Naive thymus-derived CD8-positive, alpha-beta T cell (primary cell): ENCODE data around the gene NRXN3. TPM values are rescaled to one million over a fixed set of nuclear protein-coding genes. Genes with fewer than 3 reads are reported as not detected.

Source experiments
- ATAC-seq, 2 donors: fragments of 150-1000 bp; cut with Tn5 transposase in 1 of 2; sonication (Bioruptor Pico), chemical (Tn5 transposase) in 1 of 2; 1 replicate in 1 of 2; 2 replicates in 1 of 2; pipeline ENCODE4 v1.10.0; 2021; ENCODE audit warnings: mild to moderate bottlenecking in 2 of 2, moderate library complexity in 2 of 2
- POLR2A ChIA-PET: fragments of 350-600 bp; sonication (Branson Sonifier 250); formaldehyde crosslinking; loops from one replicate; lab custom pipeline; 2021; ENCODE audit warnings: antibody characterized with exemption; lab: Charles Lee
- DNase-seq, 10 donors: peaks; one replicate each; pipeline versions ENCODE4 v3.0.0 to v3.0.0-alpha.2; 2020 to 2022
- H3K27ac Mint-ChIP-seq, 10 donors: one replicate each; pipeline ENCODE4 v1.8.0; 2020 to 2022; ENCODE audit warnings: mild to moderate bottlenecking in 10 of 10, mixed read lengths in 10 of 10, moderate library complexity in 4 of 10, inconsistent platforms in 1 of 10
- H3K27me3 Mint-ChIP-seq, 5 donors: one replicate each; pipeline ENCODE4 v1.8.0; 2021 to 2022; ENCODE audit warnings: mixed read lengths in 5 of 5
- H3K36me3 Mint-ChIP-seq, 3 donors: one replicate each; pipeline ENCODE4 v1.8.0; 2020 to 2022; ENCODE audit warnings: mixed read lengths in 3 of 3, mild to moderate bottlenecking in 2 of 3, inconsistent platforms in 1 of 3
- H3K4me1 Mint-ChIP-seq, 4 donors: one replicate each; pipeline ENCODE4 v1.8.0; 2021 to 2022; ENCODE audit warnings: mixed read lengths in 4 of 4
- H3K4me3 Mint-ChIP-seq, 10 donors: one replicate each; pipeline ENCODE4 v1.8.0; 2020 to 2022; ENCODE audit warnings: mild to moderate bottlenecking in 10 of 10, mixed read lengths in 10 of 10, moderate library complexity in 6 of 10, inconsistent platforms in 1 of 10
- H3K9me3 Mint-ChIP-seq, 9 donors: one replicate each; pipeline ENCODE4 v1.8.0; 2020 to 2022; ENCODE audit warnings: mixed read lengths in 9 of 9, mild to moderate bottlenecking in 3 of 9, inconsistent platforms in 1 of 9, moderate library complexity in 1 of 9
- polyA plus RNA-seq, 3 donors: library from polyadenylated mRNA; unstranded; fragments of 300-500 nt; fragmentation: Illumina TruSeq; gene quantifications; one replicate each; pipeline ENCODE4 v1.2.3, GENCODE V29; 2021
- total RNA-seq, 8 experiments: library from RNA in 2 of 8; stranded (reverse) in 2 of 8; gene quantifications; one replicate each; pipeline ENCODE4 v1.2.3 and lab custom pipeline; 2021 to 2026

The NRXN3 gene
- total and polyA plus RNA-seq, 5 experiments from 2014 or later: not detected

GRCh38 chr14:78631551-78631950 lies 461.4 kb downstream of the NRXN3 start:
- H3K27me3 Mint-ChIP-seq: peaks cover 1 to 25% (median 3%) of the 10 kb centered on the region in 5 donors
- ATAC-seq (no peak), DNase-seq (no peak)
- H3K9me3 Mint-ChIP-seq: peaks cover 0 to 6% (median 2%) of the 10 kb centered on the region in 9 donors
- H3K27ac Mint-ChIP-seq: no peak overlapping the region
- POLR2A ChIA-PET: no interaction called here
- H3K4me3 Mint-ChIP-seq: no peak overlapping the region
- no peaks in the 10 kb centered on the region for H3K36me3 Mint-ChIP-seq
- no peaks in the 10 kb centered on the region for H3K4me1 Mint-ChIP-seq

- peaks cover 0 to 16% (median 2%) of the 10 kb centered on the region in 9 donors for H3K9me3 Mint-ChIP-seq
- no peaks in the 10 kb centered on the region for H3K36me3 Mint-ChIP-seq
- ATAC-seq: no peak
- H3K4me3 Mint-ChIP-seq: no peak overlapping the region
- DNase-seq: no peak
- H3K27me3 Mint-ChIP-seq: peaks cover 3 to 44% (median 4%) of the 10 kb centered on the region in 5 donors
- POLR2A ChIA-PET: no interaction called here
- no peak overlapping the region for H3K27ac Mint-ChIP-seq
- no peaks in the 10 kb centered on the region for H3K4me1 Mint-ChIP-seq
Observed at GRCh38 chr14:78633752-78634151, 463.6 kb downstream of the NRXN3 start.

GRCh38 chr14:78637489-78637888 lies 467.3 kb downstream of the NRXN3 start:
- POLR2A ChIA-PET: no interaction called here
- Mint-ChIP-seq H3K27me3 (peaks cover 4 to 38% (median 7%) of the 10 kb centered on the region in 5 donors), H3K4me1 (no peaks in the 10 kb centered on the region), H3K36me3 (no peaks in the 10 kb centered on the region), H3K4me3 (no peak overlapping the region), H3K27ac (no peak overlapping the region), H3K9me3 (peaks cover 0 to 16% (median 0%) of the 10 kb centered on the region in 9 donors)
- DNase-seq (no peak), ATAC-seq (no peak)

DNA sequence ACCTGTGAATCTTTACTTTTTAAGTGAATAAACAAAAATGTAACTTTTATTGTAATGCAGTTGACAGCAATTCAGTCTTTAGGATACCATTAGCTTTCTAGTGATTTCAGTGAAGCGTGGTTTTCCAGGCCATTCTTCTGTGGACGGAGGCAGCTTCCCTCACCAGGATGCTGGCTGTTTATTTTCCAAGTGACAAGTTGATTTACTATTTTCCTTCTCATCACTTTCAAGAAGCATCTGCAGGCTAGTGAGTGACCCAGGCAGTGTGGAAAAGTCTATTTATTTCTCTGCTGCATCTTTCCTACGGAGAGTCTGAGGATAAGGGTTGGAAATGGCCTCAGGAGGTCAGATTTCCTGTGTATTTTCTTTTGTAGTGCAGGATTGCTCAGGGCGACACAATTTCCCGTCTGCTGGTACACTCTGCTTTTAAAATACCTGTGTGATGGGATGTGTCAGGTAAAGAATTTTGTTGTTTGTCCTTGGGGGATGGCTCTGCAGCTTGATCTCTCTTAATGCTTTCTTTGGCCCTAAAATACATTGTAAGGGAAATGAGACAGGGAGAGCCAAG lies 467.8 kb downstream of the NRXN3 start:
- POLR2A ChIA-PET: no interaction called here
- no peak overlapping the region for H3K4me3 Mint-ChIP-seq
- H3K27ac Mint-ChIP-seq: no peak overlapping the region
- DNase-seq: no peak
- H3K27me3 Mint-ChIP-seq: peaks cover 5 to 43% (median 7%) of the 10 kb centered on the region in 5 donors
- no peak for ATAC-seq
- no peaks in the 10 kb centered on the region for H3K36me3 Mint-ChIP-seq
- no peaks in the 10 kb centered on the region for H3K4me1 Mint-ChIP-seq
- peaks cover 0 to 16% (median 0%) of the 10 kb centered on the region in 9 donors for H3K9me3 Mint-ChIP-seq

GRCh38 chr14:78638926-78639325 lies 468.8 kb downstream of the NRXN3 start:
- DNase-seq (no peak), ATAC-seq (no peak)
- Mint-ChIP-seq H3K27me3 (peaks cover 4 to 46% (median 7%) of the 10 kb centered on the region in 5 donors), H3K36me3 (no peaks in the 10 kb centered on the region), H3K4me1 (no peaks in the 10 kb centered on the region), H3K27ac (no peak overlapping the region), H3K9me3 (peaks cover 0 to 16% (median 0%) of the 10 kb centered on the region in 9 donors), H3K4me3 (no peak overlapping the region)
- POLR2A ChIA-PET: no interaction called here

DNA sequence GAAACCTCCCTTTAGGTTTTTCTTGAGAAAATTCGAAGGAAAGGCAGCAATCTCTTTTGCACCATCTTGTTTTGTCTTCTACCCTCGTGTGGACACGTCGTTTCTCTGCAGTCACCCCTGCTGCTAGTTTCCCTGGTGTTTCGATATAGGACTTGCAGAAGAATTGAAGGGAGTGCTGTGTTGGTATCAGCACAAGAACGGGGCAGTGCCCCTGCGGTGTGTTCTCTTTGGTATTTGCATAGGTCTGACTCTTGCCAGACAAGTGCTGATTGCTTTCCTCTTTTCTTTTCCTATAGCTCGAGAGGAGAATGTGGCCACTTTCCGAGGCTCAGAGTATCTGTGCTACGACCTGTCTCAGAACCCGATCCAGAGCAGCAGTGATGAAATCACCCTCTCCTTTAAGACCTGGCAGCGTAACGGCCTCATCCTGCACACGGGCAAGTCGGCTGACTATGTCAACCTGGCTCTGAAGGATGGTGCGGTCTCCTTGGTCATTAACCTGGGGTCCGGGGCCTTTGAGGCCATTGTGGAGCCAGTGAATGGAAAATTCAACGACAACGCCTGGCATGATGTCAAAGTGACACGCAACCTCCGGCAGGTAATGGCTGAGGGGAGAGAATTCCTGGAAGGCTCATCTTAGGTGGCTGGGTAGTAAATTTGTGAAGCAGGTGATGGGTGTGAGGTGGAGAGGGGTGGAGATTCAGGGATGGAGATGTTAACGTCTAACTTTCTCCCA lies 474.8 kb downstream of the NRXN3 start:
- Mint-ChIP-seq H3K36me3 (no peaks in the 10 kb centered on the region), H3K4me3 (no peak overlapping the region)

DNA sequence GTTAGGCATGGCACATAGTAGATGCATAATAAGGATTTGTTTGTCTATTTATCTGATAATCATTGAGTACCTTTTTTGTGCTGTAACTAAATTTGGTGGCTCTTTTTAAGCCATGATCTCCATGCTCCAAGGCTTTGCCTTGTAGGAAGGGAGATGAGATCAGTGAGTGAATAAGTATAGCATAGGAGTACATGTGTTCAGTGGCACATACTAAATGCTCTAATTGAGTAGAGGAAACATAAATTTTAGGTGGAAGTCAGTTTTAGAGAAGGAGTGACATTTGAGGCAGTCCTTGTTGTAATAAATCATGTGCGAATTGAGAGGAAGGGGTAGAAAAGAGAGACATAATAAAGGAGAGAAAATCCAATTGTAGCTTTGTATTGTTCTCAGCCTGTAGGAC lies 482.6 kb downstream of the NRXN3 start:
- DNase-seq: no peak
- Mint-ChIP-seq H3K9me3 (peaks cover 0 to 15% (median 4%) of the 10 kb centered on the region in 9 donors), H3K4me3 (no peak overlapping the region), H3K36me3 (no peaks in the 10 kb centered on the region), H3K27ac (no peak overlapping the region), H3K4me1 (peaks cover 0 to 3% (median 0%) of the 10 kb centered on the region in 4 donors), H3K27me3 (peaks cover 5 to 58% (median 15%) of the 10 kb centered on the region in 5 donors)
- POLR2A ChIA-PET: interaction anchor here (0.6 kb wide), 1 partner anchor 9 kb away, joined by 3 read pairs; no protein-coding TSS in a partner anchor
- ATAC-seq: no peak

More for the DNA sequence above, 474.8 kb downstream of the NRXN3 start:
- POLR2A ChIA-PET: no interaction called here
- H3K27ac Mint-ChIP-seq: no peak overlapping the region
- H3K27me3 Mint-ChIP-seq: peaks cover 5 to 19% (median 6%) of the 10 kb centered on the region in 5 donors
- DNase-seq (no peak), ATAC-seq (no peak)
- peaks cover 0 to 9% (median 4%) of the 10 kb centered on the region in 9 donors for H3K9me3 Mint-ChIP-seq
- peaks cover 0 to 3% (median 0%) of the 10 kb centered on the region in 4 donors for H3K4me1 Mint-ChIP-seq

DNA sequence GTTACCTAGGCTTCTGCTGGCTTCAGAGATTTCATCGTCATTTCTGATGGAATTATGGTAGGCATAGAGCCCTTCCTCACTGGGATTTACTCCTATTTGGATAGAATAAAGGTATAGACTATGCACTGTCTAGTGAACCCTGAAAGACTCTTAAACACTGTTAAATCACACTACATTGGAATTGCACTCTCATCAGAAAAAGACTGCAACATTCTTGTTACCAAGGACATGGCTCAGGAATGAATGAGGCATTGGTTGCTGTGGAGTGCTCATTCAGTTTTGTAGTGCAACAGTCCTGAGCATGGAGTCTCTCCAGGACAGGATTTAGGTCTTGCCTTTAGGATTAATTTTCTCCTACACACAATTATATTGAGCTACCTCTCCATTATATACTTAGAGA lies 483.0 kb downstream of the NRXN3 start:
- Mint-ChIP-seq H3K36me3 (no peaks in the 10 kb centered on the region), H3K4me3 (no peak overlapping the region), H3K9me3 (peaks cover 0 to 20% (median 6%) of the 10 kb centered on the region in 9 donors), H3K4me1 (peaks cover 0 to 3% (median 0%) of the 10 kb centered on the region in 4 donors), H3K27me3 (peaks cover 5 to 58% (median 15%) of the 10 kb centered on the region in 5 donors), H3K27ac (no peak overlapping the region)
- ATAC-seq (no peak), DNase-seq (no peak)
- POLR2A ChIA-PET: interaction anchor here (0.6 kb wide), 1 partner anchor 9 kb away, joined by 3 read pairs; no protein-coding TSS in a partner anchor

DNA sequence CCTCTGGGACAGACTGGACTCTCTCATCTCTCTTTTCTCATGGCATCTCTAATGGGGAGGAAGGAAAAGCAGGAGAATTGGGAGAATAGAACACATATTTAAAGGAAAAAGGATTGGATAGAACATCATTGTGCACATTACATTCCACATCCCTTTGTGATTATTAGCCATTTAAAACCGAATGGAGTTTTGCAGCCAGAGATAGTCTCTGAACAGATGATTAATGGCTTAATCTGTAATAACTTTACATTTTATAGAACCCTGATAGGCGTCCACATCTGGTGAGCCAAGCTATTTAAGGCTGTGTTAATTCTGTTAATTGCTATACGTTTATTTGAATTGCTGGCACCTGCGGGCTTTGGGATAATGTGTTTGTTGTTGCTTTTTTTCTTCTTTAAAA lies 487.3 kb downstream of the NRXN3 start:
- POLR2A ChIA-PET: no interaction called here
- Mint-ChIP-seq H3K36me3 (no peaks in the 10 kb centered on the region), H3K9me3 (peaks cover 0 to 21% (median 2%) of the 10 kb centered on the region in 9 donors), H3K4me1 (no peaks in the 10 kb centered on the region), H3K27ac (no peak overlapping the region), H3K4me3 (no peak overlapping the region), H3K27me3 (peaks cover 3 to 29% (median 5%) of the 10 kb centered on the region in 5 donors)
- DNase-seq: no peak
- no peak for ATAC-seq

- POLR2A ChIA-PET: no interaction called here
- Mint-ChIP-seq H3K4me1 (no peaks in the 10 kb centered on the region), H3K36me3 (peaks cover 0 to 5% (median 0%) of the 10 kb centered on the region in 3 donors), H3K4me3 (no peak overlapping the region), H3K27ac (no peak overlapping the region), H3K27me3 (peaks cover 0 to 4% (median 0%) of the 10 kb centered on the region in 5 donors), H3K9me3 (peaks cover 0 to 10% (median 0%) of the 10 kb centered on the region in 9 donors)
- DNase-seq (no peak), ATAC-seq (no peak)
Observed at GRCh38 chr14:78664841-78665240, 494.7 kb downstream of the NRXN3 start.

DNA sequence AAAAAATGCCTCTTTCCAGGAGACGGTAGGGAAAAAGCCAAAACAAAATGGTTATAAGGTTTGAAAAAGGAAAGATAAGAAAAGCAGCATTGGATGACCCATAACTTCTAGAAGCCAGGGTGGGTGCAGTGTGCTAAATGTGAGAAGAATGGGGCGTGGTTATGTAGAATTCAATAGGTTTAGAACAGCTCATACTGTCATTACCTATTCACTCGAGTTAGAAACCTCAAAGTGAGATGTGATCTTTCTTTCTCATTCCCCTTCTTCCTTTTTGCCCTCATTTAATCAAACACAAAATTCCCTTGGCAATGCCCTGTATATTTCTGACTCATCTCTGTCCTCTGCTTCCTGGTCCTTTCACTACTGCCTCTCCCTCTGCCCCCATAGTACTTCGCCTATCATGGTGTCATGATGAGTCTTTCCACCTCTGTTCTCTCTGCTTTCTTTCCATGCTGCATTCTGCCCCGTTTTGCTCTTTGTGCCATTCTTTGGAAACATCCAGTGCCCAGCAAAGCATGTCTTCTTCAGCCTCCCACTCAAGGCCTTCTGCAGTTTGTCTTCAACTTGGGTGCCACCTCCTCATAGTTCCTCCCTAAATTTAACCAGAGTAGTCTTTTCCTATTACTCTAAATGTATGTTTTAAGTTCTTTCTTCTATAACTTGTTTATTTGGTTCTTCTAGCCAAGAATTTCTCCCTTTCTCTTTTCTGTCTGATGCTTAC lies 496.3 kb downstream of the NRXN3 start:
- Mint-ChIP-seq H3K36me3 (peaks cover 0 to 5% (median 0%) of the 10 kb centered on the region in 3 donors), H3K27me3 (peaks cover 0 to 15% (median 2%) of the 10 kb centered on the region in 5 donors), H3K4me3 (no peak overlapping the region), H3K4me1 (no peaks in the 10 kb centered on the region), H3K9me3 (peaks cover 0 to 10% (median 0%) of the 10 kb centered on the region in 9 donors), H3K27ac (no peak overlapping the region)
- ATAC-seq: no peak
- POLR2A ChIA-PET: no interaction called here
- DNase-seq: no peak

- Mint-ChIP-seq H3K36me3 (peaks cover 0 to 5% (median 0%) of the 10 kb centered on the region in 3 donors), H3K27me3 (peaks cover 0 to 15% (median 2%) of the 10 kb centered on the region in 5 donors), H3K27ac (no peak overlapping the region), H3K4me3 (no peak overlapping the region), H3K9me3 (peaks cover 0 to 10% (median 0%) of the 10 kb centered on the region in 9 donors), H3K4me1 (no peaks in the 10 kb centered on the region)
- DNase-seq (no peak), ATAC-seq (no peak)
- POLR2A ChIA-PET: no interaction called here
Observed at GRCh38 chr14:78667141-78667540, 497.0 kb downstream of the NRXN3 start.
